ENCODE results near the gene IPPK.

IPPK gene

GRCh38 chr9:92605224-92605623 is 64.7 kb downstream of the IPPK start:
- no peak for DNase-seq (ENCODE audit: low spot score)
- TF ChIP-seq CTCF (IDR thresholded peaks at IDR 0.05; ENCODE audit: borderline replicate concordance, control extremely low read depth, extremely low read depth, insufficient read depth, missing control alignments), result no peak

GRCh38 chr9:92603990-92604389 is 65.9 kb downstream of the IPPK start:
- no peak for DNase-seq (ENCODE audit: low spot score)
- in situ Hi-C loops (cut with MboI; ENCODE audit: low sequenced_read_pairs, unreplicated experiment), result no loop called here
- TF ChIP-seq CTCF (IDR thresholded peaks at IDR 0.05; ENCODE audit: borderline replicate concordance, control extremely low read depth, extremely low read depth, insufficient read depth, missing control alignments), result no peak

More at GRCh38 chr9:92605224-92605623, 64.7 kb downstream of the IPPK start:
- in situ Hi-C loops (cut with MboI; ENCODE audit: low sequenced_read_pairs, unreplicated experiment), result no loop called here

GRCh38 chr9:92603100-92603499 is 66.8 kb downstream of the IPPK start:
- in situ Hi-C loops (cut with MboI; ENCODE audit: low sequenced_read_pairs, unreplicated experiment), result no loop called here

GRCh38 chr9:92602413-92602812 is 67.5 kb downstream of the IPPK start:
- no peak for DNase-seq (ENCODE audit: low spot score)
- TF ChIP-seq CTCF (IDR thresholded peaks at IDR 0.05; ENCODE audit: borderline replicate concordance, control extremely low read depth, extremely low read depth, insufficient read depth, missing control alignments), result no peak
- in situ Hi-C loops (cut with MboI; ENCODE audit: low sequenced_read_pairs, unreplicated experiment), result no loop called here

More at GRCh38 chr9:92603100-92603499, 66.8 kb downstream of the IPPK start:
- DNase-seq (ENCODE audit: low spot score), result no peak
- no peak for TF ChIP-seq CTCF (IDR thresholded peaks at IDR 0.05; ENCODE audit: borderline replicate concordance, control extremely low read depth, extremely low read depth, insufficient read depth, missing control alignments)

- no peak for DNase-seq (ENCODE audit: low spot score)
- TF ChIP-seq CTCF (IDR thresholded peaks at IDR 0.05; ENCODE audit: borderline replicate concordance, control extremely low read depth, extremely low read depth, insufficient read depth, missing control alignments), result no peak
- in situ Hi-C loops (cut with MboI; ENCODE audit: low sequenced_read_pairs, unreplicated experiment), result no loop called here
Measured at GRCh38 chr9:92601451-92601850, 68.5 kb downstream of the IPPK start.

- TF ChIP-seq CTCF (IDR thresholded peaks at IDR 0.05; ENCODE audit: borderline replicate concordance, control extremely low read depth, extremely low read depth, insufficient read depth, missing control alignments), result no peak
- DNase-seq (ENCODE audit: low spot score), result no peak
- in situ Hi-C loops (cut with MboI; ENCODE audit: low sequenced_read_pairs, unreplicated experiment), result no loop called here
Measured at GRCh38 chr9:92600462-92601261, 69.3 kb downstream of the IPPK start.
